ENCODE measurements around the gene GLB1L. TPM values are rescaled to one million over a fixed set of nuclear protein-coding genes. Genes with fewer than 3 reads are reported as not detected.
A peak's percentile ranks its signal among the peaks of the same experiment; 100 is the strongest.

GLB1L gene
- total RNA-seq, 1 donor = 15.5 TPM

DNA sequence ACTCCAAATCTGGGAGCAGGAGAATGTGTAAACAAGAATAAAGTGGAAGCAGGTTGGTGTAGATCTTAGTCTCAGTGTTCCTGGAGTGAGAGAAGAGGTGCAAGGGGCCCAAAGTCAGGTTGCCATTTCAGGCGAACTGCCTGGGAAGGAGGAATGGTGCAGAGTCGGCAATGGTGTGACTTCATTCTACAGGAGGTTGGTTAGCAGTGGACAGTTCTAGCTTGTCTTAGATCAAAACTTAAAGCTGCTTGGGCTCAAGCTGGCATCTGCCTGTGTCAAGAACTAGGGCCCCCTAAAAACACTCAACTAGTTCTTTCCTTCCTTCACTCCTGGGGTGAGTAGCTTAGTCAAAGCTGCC is 3.6 kb upstream of the GLB1L start:
- TF ChIP-seq, protein P1, sequence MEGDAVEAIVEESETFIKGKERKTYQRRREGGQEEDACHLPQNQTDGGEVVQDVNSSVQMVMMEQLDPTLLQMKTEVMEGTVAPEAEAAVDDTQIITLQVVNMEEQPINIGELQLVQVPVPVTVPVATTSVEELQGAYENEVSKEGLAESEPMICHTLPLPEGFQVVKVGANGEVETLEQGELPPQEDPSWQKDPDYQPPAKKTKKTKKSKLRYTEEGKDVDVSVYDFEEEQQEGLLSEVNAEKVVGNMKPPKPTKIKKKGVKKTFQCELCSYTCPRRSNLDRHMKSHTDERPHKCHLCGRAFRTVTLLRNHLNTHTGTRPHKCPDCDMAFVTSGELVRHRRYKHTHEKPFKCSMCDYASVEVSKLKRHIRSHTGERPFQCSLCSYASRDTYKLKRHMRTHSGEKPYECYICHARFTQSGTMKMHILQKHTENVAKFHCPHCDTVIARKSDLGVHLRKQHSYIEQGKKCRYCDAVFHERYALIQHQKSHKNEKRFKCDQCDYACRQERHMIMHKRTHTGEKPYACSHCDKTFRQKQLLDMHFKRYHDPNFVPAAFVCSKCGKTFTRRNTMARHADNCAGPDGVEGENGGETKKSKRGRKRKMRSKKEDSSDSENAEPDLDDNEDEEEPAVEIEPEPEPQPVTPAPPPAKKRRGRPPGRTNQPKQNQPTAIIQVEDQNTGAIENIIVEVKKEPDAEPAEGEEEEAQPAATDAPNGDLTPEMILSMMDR (IDR thresholded peaks at IDR 0.05; ENCODE audit: insufficient read depth, low read depth, low read length) = no peak
- no peak for DNase-seq (ENCODE audit: low read depth)
- H3K4me3 ChIP-seq (ENCODE audit: low read depth, low read length) = no peak overlapping the region

DNA sequence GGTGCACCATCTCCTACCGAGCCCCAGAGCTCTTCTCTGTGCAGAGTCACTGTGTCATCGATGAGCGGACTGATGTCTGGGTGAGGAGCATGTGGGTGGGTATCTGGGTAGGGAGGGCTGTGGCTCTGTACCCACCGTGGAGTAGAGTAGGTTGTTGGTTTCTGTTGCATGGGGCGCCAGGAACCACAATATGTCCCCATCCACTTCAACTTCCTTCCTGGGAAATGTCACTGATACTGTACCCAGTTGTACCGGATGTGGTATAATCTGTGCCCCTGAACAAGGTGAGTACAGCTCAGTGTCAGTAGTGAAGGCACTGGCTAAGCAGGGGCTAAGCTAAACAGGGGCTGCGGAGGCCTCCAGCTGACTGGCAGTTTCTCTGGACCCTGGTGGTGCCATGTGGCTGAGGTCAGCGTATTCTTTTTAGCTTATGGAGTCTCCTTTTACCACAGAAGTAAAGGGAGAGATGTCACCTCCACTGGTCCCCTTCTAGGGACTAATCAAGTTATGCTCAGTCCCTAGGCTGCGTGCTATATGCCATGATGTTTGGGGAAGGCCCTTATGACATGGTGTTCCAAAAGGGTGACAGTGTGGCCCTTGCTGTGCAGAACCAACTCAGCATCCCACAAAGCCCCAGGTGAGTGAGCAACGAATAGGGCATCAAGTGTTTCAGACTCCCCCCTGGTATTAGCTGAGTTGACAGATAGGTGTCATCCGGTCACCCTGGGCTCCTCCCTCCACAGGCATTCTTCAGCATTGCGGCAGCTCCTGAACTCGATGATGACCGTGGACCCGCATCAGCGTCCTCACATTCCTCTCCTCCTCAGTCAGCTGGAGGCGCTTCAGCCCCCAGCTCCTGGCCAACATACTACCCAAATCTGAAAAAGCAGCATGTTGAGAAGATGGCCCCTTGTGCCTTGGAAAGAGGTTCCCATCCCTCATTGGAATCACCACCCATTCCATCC is 2.7 kb upstream of the GLB1L start:
- no peak overlapping the region for H3K4me3 ChIP-seq (ENCODE audit: low read depth, low read length)
- DNase-seq (ENCODE audit: low read depth) = no peak
- TF ChIP-seq, protein P1 (IDR thresholded peaks at IDR 0.05; ENCODE audit: insufficient read depth, low read depth, low read length) = no peak

DNA sequence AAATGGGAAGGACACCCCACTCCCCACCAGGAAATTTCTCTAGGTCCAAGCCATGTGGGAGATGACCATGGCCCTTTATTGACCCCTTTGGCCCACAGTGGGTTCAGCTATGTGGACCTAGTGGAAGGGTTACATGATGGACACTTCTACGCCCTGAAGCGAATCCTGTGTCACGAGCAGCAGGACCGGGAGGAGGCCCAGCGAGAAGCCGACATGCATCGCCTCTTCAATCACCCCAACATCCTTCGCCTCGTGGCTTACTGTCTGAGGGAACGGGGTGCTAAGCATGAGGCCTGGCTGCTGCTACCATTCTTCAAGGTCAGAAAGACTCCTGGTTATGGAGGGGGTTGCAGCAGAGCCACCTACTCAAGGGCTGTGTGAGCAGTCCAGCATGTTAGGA is 1.3 kb upstream of the GLB1L start:
- H3K4me3 ChIP-seq (ENCODE audit: low read depth, low read length) = no peak overlapping the region
- DNase-seq (ENCODE audit: low read depth) = no peak
- TF ChIP-seq, protein P1 (IDR thresholded peaks at IDR 0.05; ENCODE audit: insufficient read depth, low read depth, low read length) = no peak

DNA sequence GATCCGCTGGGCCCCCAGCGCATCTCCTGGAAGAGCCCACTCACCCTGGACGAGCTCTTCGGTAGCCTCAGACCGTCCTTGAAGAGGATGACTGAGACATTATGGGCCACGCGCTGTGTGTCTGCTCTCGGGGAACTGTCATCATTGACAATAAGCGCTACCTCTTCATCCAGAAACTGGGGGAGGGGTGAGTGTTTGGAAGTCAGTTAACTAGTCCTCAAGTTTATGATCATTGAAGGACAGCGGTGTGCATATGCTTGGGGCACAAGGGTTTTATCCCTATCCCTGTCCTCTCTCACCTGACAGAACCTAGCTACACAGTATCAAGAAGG is 621 bp upstream of the GLB1L start:
- TF ChIP-seq, protein P1 (IDR thresholded peaks at IDR 0.05; ENCODE audit: insufficient read depth, low read depth, low read length) = no peak
- peak overlapping the region; percentile 85 for H3K4me3 ChIP-seq (ENCODE audit: low read depth, low read length)
- no peak for DNase-seq (ENCODE audit: low read depth)

DNA sequence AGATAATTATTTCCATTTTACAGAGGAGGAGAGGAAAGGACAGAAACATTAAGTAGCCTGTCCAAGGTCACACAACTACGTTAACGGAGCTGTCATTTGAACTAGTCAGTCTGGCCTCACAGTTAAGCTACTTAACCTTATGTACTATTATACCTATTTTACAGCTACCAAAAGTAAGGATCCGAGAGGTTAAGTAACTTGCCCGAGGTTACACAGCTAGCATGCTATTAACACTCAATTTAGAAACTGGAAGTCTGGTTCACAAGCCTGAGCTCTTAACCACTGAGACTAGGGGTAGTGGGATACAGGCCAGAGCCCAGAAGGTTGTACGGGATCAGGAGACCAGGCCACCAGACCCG is 476 bp downstream of the GLB1L start:
- TF ChIP-seq, protein P1 (IDR thresholded peaks at IDR 0.05; ENCODE audit: insufficient read depth, low read depth, low read length) = no peak
- H3K4me3 ChIP-seq (ENCODE audit: low read depth, low read length) = peak overlapping the region; percentile 85
- DNase-seq (ENCODE audit: low read depth) = no peak

DNA sequence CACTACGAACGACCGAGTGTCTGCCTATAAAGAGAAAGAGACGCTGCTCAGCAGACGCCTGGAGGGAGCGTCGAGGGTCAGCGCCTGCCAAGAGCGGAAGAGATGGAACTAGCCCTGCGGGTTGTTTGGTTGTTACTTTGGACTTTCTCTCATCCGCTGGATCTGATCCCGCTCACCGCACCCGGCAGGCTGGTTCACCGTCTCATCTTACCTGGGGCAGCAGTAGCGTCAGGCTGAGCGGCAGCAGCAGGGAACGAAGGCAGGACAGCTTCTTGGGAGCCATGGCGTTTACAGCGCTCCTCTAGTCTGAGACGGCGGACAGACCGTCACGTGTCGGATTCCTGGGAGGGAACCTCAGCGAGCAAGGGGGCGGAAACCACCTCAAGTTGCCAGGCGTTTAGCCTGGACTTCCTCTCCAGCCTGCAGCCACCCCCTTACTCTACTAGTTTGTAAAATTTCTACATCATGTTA is 1.9 kb downstream of the GLB1L start:
- peak overlapping the region; percentile 53 for H3K4me3 ChIP-seq (ENCODE audit: low read depth, low read length)
- peak; percentile 54 for DNase-seq (ENCODE audit: low read depth)
- TF ChIP-seq, protein P1 (IDR thresholded peaks at IDR 0.05; ENCODE audit: insufficient read depth, low read depth, low read length) = no peak

Measured in fibroblast of villous mesenchyme (primary cell).